GM12891 (cell line): ENCODE measurements around the gene FAM241A.

Source experiments
- POLR2A ChIP-seq: IDR thresholded peaks from 2 replicates; pipeline ENCODE4 v1.6.1; 2011; ENCODE audit warnings: low read depth, low read length, control low read depth
- POLR2AphosphoS5 ChIP-seq: IDR thresholded peaks from 2 replicates; pipeline ENCODE4 v1.6.1; 2011; ENCODE audit warnings: low read depth, low read length, control low read depth

- TF ChIP-seq POLR2A (no peak), POLR2AphosphoS5 (no peak)
These were observed 45.5 kb upstream of the FAM241A start for GRCh38 chr4:112099701-112100297.
